HG02970 (cell line): Measurements from ENCODE around the gene BACH2.

Experiments used
- ATAC-seq: cut with Tn5 transposase; IDR thresholded peaks from one replicate; pipeline ENCODE4 v1.9.1; 2021; ENCODE audit warnings: mild to moderate bottlenecking, moderate library complexity, moderate number of reproducible peaks; ENCODE audit not compliant: unreplicated experiment, low FRiP score

The BACH2 gene

DNA sequence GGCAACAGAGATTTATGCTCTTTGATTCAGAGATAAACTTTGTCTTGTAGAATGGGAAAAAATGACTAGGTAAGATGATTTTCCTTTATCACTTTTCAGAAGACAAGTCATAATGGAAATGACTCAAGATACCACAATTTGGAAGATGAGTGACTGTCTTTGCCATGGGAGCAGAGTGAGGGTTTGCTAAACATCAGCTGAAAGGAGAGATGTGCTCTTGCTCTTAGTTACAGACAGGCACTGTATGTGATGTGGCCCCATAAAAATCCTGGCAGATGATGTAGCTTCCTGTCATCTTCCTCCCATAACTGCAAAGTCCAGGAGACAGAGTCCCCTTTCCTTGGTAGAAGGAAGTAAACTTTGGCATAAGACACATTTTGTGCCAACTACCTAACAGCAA is 47.6 kb downstream of the BACH2 start:
- no peak for ATAC-seq

DNA sequence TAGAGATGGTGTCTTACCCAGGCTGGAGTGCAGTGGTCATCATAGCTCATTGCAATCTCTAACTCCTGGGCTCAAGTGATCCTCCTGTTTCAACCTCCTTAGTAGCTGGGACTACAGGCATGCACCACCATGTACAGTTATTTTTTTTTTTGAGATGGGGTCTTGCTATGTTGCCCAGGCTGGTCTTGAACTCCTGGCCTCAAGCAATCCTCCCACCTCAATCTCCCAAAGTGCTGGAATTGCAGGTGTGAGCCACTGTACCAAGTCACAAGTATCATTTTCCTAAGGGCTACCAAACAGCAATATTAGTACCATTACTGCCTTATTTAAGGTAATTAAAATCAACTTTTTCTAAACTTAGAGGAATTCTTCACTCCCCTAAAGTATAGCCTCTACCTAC is 49.4 kb downstream of the BACH2 start:
- no peak for ATAC-seq

DNA sequence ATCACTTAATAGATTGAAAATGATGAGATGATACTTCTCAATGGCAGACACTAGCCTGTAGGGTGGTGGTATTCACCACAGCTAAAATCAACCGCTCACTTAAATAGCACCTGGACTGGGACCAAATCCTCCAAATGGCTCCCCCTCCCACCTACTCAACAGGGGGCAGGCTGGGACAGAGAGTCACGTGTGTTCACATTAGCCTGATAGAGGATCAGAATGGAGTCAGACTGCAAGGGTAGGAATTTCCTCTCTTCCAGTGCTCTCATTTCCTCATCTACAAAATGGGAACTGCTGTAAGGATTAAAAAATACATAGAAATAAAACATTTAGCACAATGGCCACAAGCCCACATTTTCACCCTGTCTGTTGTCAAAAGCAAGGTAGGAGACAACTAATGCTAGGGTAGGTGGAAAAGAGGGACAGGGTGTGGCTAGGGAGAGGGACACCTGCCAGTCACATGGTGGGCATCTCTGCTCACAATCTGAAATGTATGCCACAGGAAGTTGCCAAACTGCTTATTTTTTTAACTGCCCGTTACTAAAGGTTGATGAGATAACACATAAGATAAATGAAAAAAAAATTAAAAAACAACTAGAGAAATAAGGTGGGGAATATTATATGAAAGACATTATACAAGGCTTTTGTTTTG is 55.3 kb downstream of the BACH2 start:
- no peak for ATAC-seq

DNA sequence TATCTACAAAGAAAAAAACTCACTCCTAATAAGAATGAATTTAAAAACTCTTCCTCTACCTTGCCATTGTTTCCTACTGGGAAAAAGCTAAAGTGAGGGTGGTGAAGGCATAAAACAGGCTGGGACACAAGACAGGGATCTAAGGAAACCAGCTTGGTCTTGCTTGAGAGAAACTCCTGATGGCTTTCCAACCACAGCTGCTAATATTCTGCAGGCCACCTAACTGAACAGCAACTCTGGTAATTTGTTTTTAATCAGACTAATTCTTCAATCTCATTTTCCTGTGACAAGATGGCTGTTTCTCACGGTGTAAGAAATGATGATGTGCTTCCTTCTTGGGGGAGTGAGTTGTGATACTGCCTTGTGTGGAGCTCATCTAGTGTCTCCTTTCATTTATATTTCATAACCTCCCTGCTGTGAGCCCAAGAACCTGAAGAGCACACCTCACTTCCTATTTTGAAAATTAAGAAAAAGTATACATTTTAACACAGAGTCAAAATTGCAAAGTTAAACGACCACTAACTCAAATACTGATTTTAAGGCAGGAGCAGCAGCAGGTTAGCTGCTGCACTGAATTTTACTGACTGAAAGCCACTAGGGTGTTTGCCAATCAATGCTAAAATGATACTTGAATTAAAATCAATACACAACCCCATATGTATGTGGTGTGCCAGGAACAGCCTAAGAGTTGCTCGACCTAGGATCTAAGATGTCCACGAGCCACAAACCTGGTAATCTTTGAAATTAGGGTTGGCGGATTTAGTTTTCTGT is 58.0 kb downstream of the BACH2 start:
- ATAC-seq, result no peak

DNA sequence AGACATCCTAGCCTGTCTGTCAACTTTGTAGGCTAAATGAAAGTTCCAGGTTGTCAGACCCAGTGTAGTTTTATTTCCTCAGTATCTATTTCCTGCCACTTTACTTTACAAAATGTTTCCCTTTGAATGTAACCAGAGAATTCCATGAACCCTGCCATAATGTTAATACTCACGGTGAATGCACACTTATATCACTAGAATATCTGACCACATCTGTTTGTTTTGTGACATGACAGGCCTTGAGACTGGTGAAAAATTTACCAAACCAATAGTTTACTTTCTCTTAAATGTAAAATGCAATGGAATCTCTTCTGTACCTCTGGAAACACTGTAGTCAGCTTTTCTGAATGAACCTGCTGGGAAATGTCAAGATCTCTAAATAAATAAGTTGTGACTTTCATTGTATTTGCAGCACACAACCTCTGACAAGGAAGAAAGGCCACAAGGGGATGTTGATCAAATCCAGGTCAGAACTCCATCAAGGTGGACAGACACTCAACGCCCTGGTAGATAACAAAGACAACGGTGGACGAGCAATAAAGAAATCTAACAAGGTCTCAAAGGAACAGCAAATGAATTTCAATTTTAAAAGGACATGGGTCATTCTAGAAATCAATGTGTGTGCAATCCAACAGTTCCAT is 59.2 kb downstream of the BACH2 start:
- no peak for ATAC-seq

DNA sequence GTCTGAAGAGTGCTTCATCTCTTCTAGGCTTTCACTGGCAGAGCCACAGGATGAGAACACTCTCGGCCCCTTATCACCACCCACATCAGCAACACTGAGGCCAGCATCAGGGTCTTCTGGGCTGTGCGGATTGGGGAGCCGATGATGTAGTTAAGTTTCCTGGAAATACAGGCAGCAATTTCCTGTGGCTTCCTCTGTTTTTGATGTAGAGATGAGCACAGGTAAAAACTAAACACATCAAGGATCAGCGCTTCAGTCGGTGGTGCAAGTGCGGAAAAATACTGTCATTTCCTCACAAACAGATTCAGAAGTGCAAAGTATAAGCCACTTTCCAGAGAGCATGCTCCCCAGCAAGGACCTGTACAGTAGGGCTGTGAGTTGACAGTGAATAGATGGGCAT is 62.6 kb downstream of the BACH2 start:
- ATAC-seq, result no peak

DNA sequence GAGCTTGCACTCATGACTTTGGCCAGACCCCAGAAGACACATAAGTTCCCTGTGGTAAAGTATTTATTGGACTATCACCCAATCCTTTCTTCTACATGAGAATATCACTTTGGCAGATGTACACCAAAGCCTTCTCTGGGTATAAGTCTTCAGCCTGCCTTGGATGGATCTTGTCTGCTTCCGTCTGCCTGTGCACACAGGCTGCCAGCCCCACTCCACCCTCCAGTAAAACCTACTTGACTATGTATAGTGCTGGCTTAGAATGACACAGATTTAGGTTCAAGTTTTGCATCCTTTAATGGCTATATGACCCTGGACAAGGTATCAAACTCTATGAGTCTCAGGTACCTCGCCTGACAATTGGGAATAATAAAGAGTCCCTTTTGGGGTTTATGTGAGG is 63.4 kb downstream of the BACH2 start:
- no peak for ATAC-seq

DNA sequence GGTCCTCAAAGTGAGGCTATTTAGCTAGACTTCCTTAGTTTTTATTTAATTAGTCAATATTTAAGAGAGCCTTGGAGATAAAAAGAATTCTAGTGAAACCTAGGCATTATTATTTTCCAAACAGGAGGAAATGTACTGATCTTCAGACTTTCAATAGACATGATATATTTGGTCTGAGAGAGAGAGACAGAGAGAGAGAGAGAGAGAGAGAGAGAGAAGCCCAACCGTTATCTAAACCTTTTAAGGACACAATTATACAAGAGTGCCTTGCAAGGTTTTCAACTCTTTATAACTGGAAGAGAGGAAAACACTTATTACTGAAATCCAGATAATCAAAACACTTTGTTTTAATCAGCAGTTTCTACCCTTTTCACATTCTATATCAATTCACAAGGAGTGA is 64.8 kb downstream of the BACH2 start:
- ATAC-seq, result no peak

DNA sequence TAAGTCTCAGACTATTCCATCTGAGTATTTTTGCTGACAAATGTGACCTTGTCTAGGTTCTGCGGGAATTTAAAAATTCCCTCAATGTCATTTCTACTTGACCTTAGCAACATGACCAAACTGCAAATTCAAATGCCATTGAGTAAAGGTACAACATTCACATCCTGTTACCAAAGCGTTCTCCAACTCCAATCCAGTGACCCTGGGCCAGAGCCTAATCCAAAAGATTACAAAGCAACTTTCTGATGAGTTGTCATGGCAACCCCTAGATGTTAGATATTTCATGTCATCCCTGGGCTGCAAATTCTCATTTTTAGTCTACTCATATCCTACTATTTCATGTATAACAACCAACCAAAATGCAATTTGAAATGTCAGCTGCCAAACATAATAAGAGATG is 65.3 kb downstream of the BACH2 start:
- no peak for ATAC-seq

DNA sequence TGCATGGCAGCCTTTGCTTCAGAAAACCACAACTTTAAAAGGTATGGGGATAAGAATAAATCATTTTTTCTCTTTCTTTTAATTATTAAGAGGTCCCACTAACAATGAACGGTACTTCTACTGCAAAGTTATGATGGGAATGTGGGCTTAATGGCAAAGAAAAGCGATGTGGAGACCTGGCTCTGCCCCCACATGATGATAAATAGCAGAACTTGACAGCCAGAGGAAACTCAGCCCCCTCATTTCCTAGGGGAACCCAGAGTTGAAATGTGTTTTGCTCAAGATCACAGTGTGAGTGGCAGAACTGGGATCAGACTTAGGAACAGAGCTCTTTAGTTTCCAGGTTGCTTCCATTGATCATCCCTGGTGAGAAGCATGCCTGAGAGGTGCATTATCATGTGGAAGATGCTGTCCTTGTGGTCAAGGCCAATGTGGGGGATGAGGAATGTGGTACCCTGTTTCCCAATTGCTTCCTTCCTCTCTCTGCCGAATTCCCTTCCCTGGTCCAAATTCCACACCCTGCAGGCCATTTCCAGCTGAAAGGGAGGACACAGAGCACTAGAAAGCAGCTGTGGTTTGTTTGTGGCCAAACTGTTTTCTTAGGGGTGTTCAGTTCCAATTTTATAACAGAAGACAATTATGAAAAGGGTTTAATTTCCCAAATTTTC is 66.0 kb downstream of the BACH2 start:
- ATAC-seq, result no peak

DNA sequence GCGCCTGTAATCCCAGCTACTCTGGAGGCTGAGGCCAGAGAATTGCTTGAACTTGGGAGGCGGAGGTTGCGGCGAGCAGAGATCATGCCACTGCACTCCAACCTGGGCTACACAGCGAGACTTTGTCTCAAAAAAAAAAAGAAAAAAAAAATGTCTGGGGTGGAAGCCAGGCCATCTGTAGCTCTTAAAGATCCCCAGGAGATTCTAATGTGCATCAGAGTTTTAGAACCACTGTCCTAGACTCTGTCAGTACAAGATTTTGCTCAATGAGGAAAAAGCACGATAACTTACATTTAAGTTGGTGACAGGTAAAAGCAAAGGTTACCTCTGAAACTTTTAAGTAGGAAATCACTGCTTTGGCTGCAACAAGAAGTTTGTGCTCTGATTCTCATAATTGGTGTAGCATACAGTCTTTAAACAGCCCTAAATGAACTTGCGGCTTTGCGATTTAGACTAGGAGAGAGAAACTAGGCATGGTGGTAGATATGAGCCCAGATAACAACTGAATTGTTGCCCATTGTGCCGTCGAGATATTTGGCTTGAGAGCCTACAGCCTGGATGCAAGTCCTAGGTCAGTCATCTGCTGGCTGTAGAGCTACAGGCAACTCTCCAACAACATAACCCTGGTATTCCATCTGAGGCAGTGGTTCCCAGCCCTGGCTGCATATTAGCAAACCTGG is 67.2 kb downstream of the BACH2 start:
- no peak for ATAC-seq

DNA sequence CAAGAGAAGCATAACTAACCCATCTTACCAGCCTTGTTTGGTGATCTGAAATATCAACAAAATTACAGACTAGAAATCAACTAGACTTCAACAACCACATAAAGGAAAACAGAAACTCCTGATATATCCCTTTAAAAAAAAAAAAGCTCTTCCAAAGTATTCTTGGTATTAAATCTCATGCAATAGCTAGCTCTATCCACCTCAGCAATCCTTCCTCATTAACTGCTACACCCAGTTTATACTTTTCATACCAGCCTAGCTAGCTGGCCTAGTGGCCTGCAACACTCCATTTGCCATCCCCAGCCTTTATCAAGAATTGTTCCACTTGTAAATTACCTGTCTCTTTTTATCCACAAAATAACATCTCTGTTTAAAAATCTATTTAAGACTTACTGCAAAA is 69.0 kb downstream of the BACH2 start:
- no peak for ATAC-seq

DNA sequence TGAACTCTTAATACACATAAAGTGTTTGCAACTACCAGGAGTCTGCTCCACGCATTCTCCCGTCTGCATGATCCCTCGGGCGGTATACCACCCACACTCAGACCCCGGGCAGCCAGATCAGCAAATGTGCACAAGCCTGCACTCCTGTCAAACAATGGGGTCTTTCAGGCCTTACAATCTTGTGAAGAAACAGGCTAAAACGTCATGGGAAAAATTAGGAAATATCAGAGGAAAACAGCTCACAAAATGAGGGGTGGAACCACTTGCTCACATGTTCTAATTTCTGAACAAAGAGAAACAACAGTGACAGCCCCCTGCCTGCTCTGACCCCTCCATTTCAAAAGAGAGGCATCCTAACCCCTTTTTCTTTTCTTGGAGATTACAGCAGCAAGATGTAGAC is 69.4 kb downstream of the BACH2 start:
- ATAC-seq, result no peak

DNA sequence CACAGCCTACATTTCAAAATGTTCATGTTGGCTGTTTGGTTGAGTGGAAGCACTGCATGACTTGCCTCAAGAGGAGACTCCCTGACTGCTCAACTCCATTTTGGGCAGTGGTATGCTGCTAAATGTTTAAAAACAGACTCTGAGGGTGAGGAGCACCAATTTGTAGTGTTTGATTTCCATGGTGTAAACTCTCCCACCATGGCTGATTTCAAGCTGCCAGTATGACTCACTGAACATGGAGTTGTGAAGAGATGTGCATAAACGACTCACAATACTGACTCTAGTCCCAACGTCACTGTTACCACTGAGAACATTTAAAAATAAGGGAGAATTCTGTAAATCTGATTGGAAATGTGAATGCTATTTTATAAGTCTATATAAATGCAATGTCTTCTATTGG is 70.4 kb downstream of the BACH2 start:
- ATAC-seq, result no peak

DNA sequence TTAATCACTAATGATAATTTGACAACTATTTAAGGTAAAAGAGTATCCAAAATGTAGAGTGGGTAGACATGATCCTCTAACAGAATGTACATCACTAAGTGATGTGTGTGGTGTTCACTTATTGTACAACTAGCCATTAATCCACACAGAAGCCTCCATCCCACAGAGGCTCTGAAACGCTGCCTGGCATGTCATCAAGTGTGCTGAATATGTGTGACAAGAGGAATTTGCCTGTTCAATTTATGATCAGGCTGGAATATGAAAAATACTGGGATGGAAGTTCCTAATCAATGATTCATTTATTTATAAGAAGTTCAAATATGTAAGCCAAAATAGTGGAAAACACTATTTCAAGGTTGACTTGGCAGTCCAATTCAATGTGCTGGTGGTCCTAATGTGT is 72.4 kb downstream of the BACH2 start:
- ATAC-seq, result no peak

DNA sequence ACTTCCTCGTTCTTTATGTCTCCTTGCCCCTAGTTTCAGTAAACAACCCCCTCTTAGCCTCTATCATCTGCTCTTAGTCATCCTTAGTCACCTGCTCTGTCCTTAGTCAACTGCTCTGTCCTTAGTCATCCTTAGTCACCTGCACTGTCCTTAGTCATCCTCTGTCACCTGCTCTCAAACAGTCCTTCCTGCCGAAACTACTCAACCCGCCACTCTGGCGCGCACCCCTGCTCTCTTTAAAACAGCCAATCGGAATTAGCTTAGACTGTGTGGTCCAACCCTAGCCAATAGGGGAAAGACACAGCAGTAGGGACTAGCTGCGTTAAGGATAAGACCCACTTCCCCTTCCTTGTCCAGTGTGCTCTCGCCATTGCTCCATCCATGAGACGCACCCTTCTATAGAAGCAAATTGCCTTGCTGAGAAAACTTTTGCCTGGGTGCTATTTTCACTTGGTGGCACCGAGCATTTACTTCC is 73.9 kb downstream of the BACH2 start:
- ATAC-seq, result no peak

DNA sequence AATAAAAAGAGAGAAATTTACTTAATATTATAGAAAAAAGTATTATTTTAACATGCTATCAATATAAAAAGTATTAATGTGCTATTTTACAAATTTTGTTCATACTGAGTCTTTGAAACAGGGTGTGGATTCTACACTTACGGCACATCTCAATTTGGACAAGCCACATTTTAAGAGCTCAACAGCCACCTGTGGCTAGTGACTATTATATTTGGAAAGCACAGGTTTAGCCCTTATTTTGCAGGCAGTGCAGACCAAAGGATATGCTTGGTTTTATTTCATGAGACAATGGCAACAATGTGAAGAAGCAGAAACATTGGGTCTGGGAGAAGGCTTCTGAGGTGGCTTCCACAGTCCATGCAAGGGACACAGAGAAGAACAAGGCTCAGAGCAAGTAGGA is 74.6 kb downstream of the BACH2 start:
- ATAC-seq, result no peak

DNA sequence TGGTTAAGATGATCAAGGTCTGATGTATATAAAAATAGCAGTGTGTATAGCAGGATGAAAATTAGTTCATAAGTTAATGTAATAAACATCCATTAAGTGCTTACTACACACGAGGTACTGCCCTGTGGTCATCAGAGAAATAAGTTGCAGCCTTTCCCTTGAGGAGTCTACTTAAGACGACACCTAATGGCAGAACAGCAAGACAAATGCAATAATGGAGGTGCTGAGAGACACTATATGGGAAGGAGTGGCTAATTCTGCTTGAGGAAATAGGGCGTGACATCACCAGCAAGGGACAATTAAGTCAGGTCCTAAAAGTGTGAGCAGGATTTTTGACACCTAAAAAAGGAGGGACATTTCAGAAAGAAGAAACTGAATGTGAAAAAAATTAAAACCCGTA is 75.2 kb downstream of the BACH2 start:
- ATAC-seq, result no peak

DNA sequence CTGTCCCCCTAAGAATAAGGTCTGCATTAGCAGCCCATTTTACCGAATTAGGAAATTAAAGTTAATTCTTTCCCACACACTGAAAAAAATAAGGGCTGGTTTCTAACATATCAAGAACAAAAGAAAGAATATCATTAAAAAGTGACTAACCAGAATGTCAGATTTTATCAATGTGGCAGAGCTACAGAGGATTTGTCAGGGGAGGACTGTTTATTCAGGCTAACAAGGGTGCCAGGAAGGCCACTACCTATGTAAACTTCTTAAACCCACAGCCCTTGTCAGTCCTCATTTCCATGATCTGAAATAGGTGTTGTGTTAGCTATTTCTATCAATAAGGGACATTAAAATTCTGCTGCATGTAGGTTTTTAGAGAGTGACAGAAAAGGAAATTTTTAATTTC is 76.4 kb downstream of the BACH2 start:
- no peak for ATAC-seq

DNA sequence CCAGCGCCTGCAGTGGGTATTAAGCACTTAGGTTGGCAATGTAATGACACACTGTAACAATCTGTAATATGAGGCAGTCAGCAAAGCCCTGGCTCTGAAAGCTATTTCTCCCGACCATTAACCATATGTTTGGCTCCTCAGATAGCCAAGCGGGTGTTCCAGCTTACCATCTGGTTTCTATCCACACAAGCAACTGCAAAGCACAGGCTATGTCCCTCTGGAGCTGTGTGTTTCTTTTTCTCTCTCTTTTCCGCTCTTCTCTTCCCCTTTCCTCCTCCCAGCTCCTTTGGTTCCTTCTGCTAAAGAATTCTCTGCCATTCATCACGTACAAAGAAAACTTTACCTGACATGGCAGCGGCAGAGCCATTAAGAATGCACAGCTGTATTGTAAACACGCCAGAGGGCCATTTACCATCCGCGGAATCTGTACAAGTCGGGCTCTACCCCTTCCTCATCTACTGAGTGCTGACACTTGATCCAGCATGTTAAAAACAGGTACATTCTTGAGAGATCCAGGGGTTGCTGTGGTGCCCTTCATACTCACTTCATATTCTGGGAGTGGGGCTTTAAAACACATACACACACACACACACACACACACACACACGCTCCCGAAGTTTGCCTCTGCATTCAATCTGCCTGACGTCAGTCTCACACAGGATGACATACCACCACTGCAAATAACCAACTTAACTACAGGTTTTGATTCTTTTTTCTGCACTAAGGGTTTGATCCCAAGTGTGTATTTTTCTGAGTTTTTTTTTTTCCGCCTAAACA is 77.2 kb downstream of the BACH2 start:
- no peak for ATAC-seq
